Measurements from ENCODE around the gene MRTFA. TPM values are rescaled to one million over a fixed set of nuclear protein-coding genes. Genes with fewer than 3 reads are reported as not detected.

MRTFA gene
- total RNA-seq, 1 donor, result 34.0 TPM

GRCh38 chr22:40613067-40613466 lies 23.5 kb downstream of the MRTFA start:
- DNase-seq (ENCODE audit: insufficient read length, low spot score, missing footprints), result no peak
- Histone ChIP-seq H3K79me2 (ENCODE audit: insufficient read depth, low read length) (peaks cover 86% of the 10 kb centered on the region), H3K9me3 (ENCODE audit: low read depth, low read length) (no peaks in the 10 kb centered on the region), H3K4me2 (ENCODE audit: insufficient read depth, low read length) (no peak overlapping the region), H3K4me1 (ENCODE audit: insufficient read depth, low read length) (peaks cover 14% of the 10 kb centered on the region), H3K36me3 (ENCODE audit: insufficient read depth, low read length) (no peaks in the 10 kb centered on the region), H4K20me1 (ENCODE audit: insufficient read depth, low read length) (peaks cover 67% of the 10 kb centered on the region), H2AFZ (ENCODE audit: low read length) (no peak overlapping the region), H3K4me3 (ENCODE audit: insufficient read depth, low read length) (no peak overlapping the region), H3K27ac (ENCODE audit: low read depth, low read length) (no peak overlapping the region), H3K27me3 (ENCODE audit: insufficient read depth, low read length) (no peaks in the 10 kb centered on the region)
- no peak for TF ChIP-seq CTCF (IDR thresholded peaks at IDR 0.05; ENCODE audit: extremely low read depth, low read depth, low read length)

- Histone ChIP-seq H3K9me3 (ENCODE audit: low read depth, low read length) (no peaks in the 10 kb centered on the region), H3K79me2 (ENCODE audit: insufficient read depth, low read length) (peaks cover 89% of the 10 kb centered on the region), H3K4me2 (ENCODE audit: insufficient read depth, low read length) (no peak overlapping the region), H4K20me1 (ENCODE audit: insufficient read depth, low read length) (peaks cover 70% of the 10 kb centered on the region), H3K4me3 (ENCODE audit: insufficient read depth, low read length) (no peak overlapping the region), H3K27ac (ENCODE audit: low read depth, low read length) (no peak overlapping the region), H3K27me3 (ENCODE audit: insufficient read depth, low read length) (no peaks in the 10 kb centered on the region), H3K36me3 (ENCODE audit: insufficient read depth, low read length) (no peaks in the 10 kb centered on the region), H3K4me1 (ENCODE audit: insufficient read depth, low read length) (peaks cover 14% of the 10 kb centered on the region), H2AFZ (ENCODE audit: low read length) (no peak overlapping the region)
- TF ChIP-seq CTCF (IDR thresholded peaks at IDR 0.05; ENCODE audit: extremely low read depth, low read depth, low read length), result no peak
- DNase-seq (ENCODE audit: insufficient read length, low spot score, missing footprints), result no peak
Measured at GRCh38 chr22:40612291-40612751, 24.2 kb downstream of the MRTFA start.

- no peak overlapping the region for H3K4me3 ChIP-seq (ENCODE audit: insufficient read depth, low read length)
- H3K27me3 ChIP-seq (ENCODE audit: insufficient read depth, low read length), result no peaks in the 10 kb centered on the region
- H3K4me1 ChIP-seq (ENCODE audit: insufficient read depth, low read length), result peaks cover 14% of the 10 kb centered on the region
- H4K20me1 ChIP-seq (ENCODE audit: insufficient read depth, low read length), result peaks cover 72% of the 10 kb centered on the region
- no peak for DNase-seq (ENCODE audit: insufficient read length, low spot score, missing footprints)
- H3K79me2 ChIP-seq (ENCODE audit: insufficient read depth, low read length), result peaks cover 90% of the 10 kb centered on the region
- no peak overlapping the region for H3K27ac ChIP-seq (ENCODE audit: low read depth, low read length)
- TF ChIP-seq CTCF (IDR thresholded peaks at IDR 0.05; ENCODE audit: extremely low read depth, low read depth, low read length), result no peak
- H3K9me3 ChIP-seq (ENCODE audit: low read depth, low read length), result no peaks in the 10 kb centered on the region
- no peak overlapping the region for H3K4me2 ChIP-seq (ENCODE audit: insufficient read depth, low read length)
- H2AFZ ChIP-seq (ENCODE audit: low read length), result no peak overlapping the region
- H3K36me3 ChIP-seq (ENCODE audit: insufficient read depth, low read length), result no peaks in the 10 kb centered on the region
Measured at GRCh38 chr22:40611606-40612005, 24.9 kb downstream of the MRTFA start.

DNA sequence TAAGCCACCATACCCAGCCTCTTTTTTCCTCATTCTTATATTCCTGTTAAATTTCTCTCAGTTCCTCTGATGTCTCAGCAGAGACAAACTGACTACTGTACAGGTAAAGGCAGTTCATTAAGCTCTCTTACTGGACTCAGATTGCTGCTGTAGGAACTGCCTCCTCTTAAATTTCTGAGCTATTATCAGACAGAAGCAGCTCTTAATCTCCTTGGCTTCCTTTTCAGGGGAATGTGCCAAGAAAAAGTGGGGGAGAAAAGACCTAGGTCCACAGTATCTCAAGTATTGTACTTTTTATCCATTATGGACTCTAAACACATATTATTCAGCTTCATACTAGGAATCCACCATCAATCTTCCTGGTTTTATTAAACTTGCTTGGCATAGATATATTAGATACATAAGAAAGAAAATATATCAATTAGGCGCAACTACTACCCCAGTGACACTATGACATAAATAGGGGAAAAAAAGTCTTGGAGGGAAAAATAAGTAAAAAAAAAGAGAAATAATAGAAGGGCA lies 26.1 kb downstream of the MRTFA start:
- peaks cover 92% of the 10 kb centered on the region for H3K79me2 ChIP-seq (ENCODE audit: insufficient read depth, low read length)
- no peaks in the 10 kb centered on the region for H3K36me3 ChIP-seq (ENCODE audit: insufficient read depth, low read length)
- H4K20me1 ChIP-seq (ENCODE audit: insufficient read depth, low read length), result peaks cover 78% of the 10 kb centered on the region
- no peaks in the 10 kb centered on the region for H3K9me3 ChIP-seq (ENCODE audit: low read depth, low read length)
- no peak for TF ChIP-seq CTCF (IDR thresholded peaks at IDR 0.05; ENCODE audit: extremely low read depth, low read depth, low read length)
- no peaks in the 10 kb centered on the region for H3K27me3 ChIP-seq (ENCODE audit: insufficient read depth, low read length)
- H3K27ac ChIP-seq (ENCODE audit: low read depth, low read length), result no peak overlapping the region
- no peak for DNase-seq (ENCODE audit: insufficient read length, low spot score, missing footprints)
- H3K4me1 ChIP-seq (ENCODE audit: insufficient read depth, low read length), result peaks cover 22% of the 10 kb centered on the region
- H2AFZ ChIP-seq (ENCODE audit: low read length), result no peak overlapping the region
- no peak overlapping the region for H3K4me2 ChIP-seq (ENCODE audit: insufficient read depth, low read length)
- no peak overlapping the region for H3K4me3 ChIP-seq (ENCODE audit: insufficient read depth, low read length)

Data from osteoblast (primary cell).